Hepatocyte (in vitro differentiated cells): ENCODE results near the gene FRAS1. TPM values are rescaled to one million over a fixed set of nuclear protein-coding genes. Genes with fewer than 3 reads are reported as not detected.
"Not testable (repeated sequence)": the region's sequence is repeated elsewhere in the genome, so short reads cannot be mapped to it uniquely, and the experiment has no call there.

Source experiments
- DNase-seq: peaks from one replicate; pipeline ENCODE4 v3.0.0-alpha.2; 2016; ENCODE audit warnings: low spot score
- H2AFZ ChIP-seq: fragments of 200-600 bp; sonication (generic); 2 replicates; pipeline ENCODE4 v1.6.0; 2016; ENCODE audit warnings: antibody characterized with exemption, mild to moderate bottlenecking
- H3K27ac ChIP-seq: fragments of 200-600 bp; sonication (generic); 2 replicates; pipeline ENCODE4 v1.5.1; 2016; ENCODE audit warnings: mild to moderate bottlenecking
- H3K27me3 ChIP-seq: fragments of 200-600 bp; sonication (generic); 2 replicates; pipeline ENCODE4 v1.6.1; 2016
- H3K36me3 ChIP-seq: fragments of 200-600 bp; sonication (generic); replicated peaks from 2 replicates; pipeline ENCODE4 v1.5.1; 2016; ENCODE audit warnings: low read depth; ENCODE audit not compliant: insufficient read depth
- H3K4me1 ChIP-seq: fragments of 200-600 bp; sonication (generic); 2 replicates; pipeline ENCODE4 v1.5.1; 2016; ENCODE audit warnings: mild to moderate bottlenecking, moderate library complexity; ENCODE audit not compliant: insufficient read depth
- H3K4me2 ChIP-seq: fragments of 200-600 bp; sonication (generic); 2 replicates; pipeline ENCODE4 v1.6.0; 2016
- H3K4me3 ChIP-seq: fragments of 200-600 bp; sonication (generic); 2 replicates; pipeline ENCODE4 v1.5.1; 2016; ENCODE audit warnings: mild to moderate bottlenecking
- H3K79me2 ChIP-seq: fragments of 200-600 bp; sonication (generic); 2 replicates; pipeline ENCODE4 v1.6.0; 2017; ENCODE audit warnings: mild to moderate bottlenecking
- H3K9me2 ChIP-seq: fragments of 200-600 bp; sonication (generic); replicated peaks from 2 replicates; pipeline ENCODE4 v1.6.0; 2017; ENCODE audit warnings: mild to moderate bottlenecking; ENCODE audit not compliant: insufficient read depth
- H3K9me3 ChIP-seq: fragments of 200-600 bp; sonication (generic); 2 replicates; pipeline ENCODE4 v1.5.1; 2016; ENCODE audit warnings: low read depth, mild to moderate bottlenecking
- H4K20me1 ChIP-seq: fragments of 200-600 bp; sonication (generic); 2 replicates; pipeline ENCODE4 v1.6.0; 2016; ENCODE audit warnings: mild to moderate bottlenecking; ENCODE audit not compliant: insufficient read depth, poor library complexity, severe bottlenecking
- EZH2 ChIP-seq: fragments of 200-600 bp; sonication (generic); IDR thresholded peaks from 2 replicates; pipeline ENCODE4 v1.6.1; 2016; ENCODE audit warnings: antibody characterized with exemption, mild to moderate bottlenecking, borderline replicate concordance
- EZH2phosphoT487 ChIP-seq: fragments of 200-600 bp; sonication (generic); IDR thresholded peaks from one replicate; pipeline ENCODE4 v1.6.1; 2018; ENCODE audit warnings: antibody characterized with exemption, mild to moderate bottlenecking, low read depth, moderate library complexity; ENCODE audit not compliant: unreplicated experiment, severe bottlenecking
- WGBS: methylation state at CpG from one replicate; pipeline ENCODE4 v1.1.6; 2016; ENCODE audit warnings: low lambda C conversion rate; ENCODE audit errors: missing lambda C conversion rate; 5-methylcytosine and 5-hydroxymethylcytosine counted together
- polyA plus RNA-seq: library from polyadenylated mRNA; unstranded; fragments of >200 nt; fragmentation: Nextera tagmentation; extraction: Ambion mirVana; gene quantifications from 2 replicates; pipeline ENCODE4 v1.2.1, GENCODE V29; 2016
- total RNA-seq: library from RNA; depleted of rRNA; stranded (reverse); fragments of >200 nt; gene quantifications from 2 replicates; pipeline ENCODE4 v1.2.3, GENCODE V29; 2014
- TF ChIP-seq, protein P1 (sequence below): fragments of 200-600 bp; sonication (generic); IDR thresholded peaks from 2 replicates; pipeline ENCODE4 v1.5.1; 2016; ENCODE audit warnings: antibody characterized with exemption, mild to moderate bottlenecking; ENCODE audit not compliant: poor library complexity

FRAS1 gene
- total and polyA plus RNA-seq, 2 experiments from 2014 or later = 9.3 to 38.5 TPM

- Histone ChIP-seq H4K20me1 (no peaks in the 10 kb centered on the region), H3K27ac (peak overlapping the region; percentile 38), H3K27me3 (no peaks in the 10 kb centered on the region), H3K9me2 (no peaks in the 10 kb centered on the region), H3K4me3 (no peak overlapping the region), H3K9me3 (no peaks in the 10 kb centered on the region), H3K79me2 (peaks cover 20% of the 10 kb centered on the region), H3K4me2 (no peak overlapping the region), H3K4me1 (peaks cover 10% of the 10 kb centered on the region), H3K36me3 (no peaks in the 10 kb centered on the region), H2AFZ (no peak overlapping the region)
- WGBS = 74% methylated on average over 4 of the region's 4 CpGs
- DNase-seq = no peak
- TF ChIP-seq EZH2 (no peak), EZH2phosphoT487 (no peak)
- TF ChIP-seq, protein P1, sequence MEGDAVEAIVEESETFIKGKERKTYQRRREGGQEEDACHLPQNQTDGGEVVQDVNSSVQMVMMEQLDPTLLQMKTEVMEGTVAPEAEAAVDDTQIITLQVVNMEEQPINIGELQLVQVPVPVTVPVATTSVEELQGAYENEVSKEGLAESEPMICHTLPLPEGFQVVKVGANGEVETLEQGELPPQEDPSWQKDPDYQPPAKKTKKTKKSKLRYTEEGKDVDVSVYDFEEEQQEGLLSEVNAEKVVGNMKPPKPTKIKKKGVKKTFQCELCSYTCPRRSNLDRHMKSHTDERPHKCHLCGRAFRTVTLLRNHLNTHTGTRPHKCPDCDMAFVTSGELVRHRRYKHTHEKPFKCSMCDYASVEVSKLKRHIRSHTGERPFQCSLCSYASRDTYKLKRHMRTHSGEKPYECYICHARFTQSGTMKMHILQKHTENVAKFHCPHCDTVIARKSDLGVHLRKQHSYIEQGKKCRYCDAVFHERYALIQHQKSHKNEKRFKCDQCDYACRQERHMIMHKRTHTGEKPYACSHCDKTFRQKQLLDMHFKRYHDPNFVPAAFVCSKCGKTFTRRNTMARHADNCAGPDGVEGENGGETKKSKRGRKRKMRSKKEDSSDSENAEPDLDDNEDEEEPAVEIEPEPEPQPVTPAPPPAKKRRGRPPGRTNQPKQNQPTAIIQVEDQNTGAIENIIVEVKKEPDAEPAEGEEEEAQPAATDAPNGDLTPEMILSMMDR = no peak
Observed at GRCh38 chr4:78120144-78120880, 63.2 kb downstream of the FRAS1 start.

GRCh38 chr4:78121338-78121904, 64.3 kb downstream of the FRAS1 start:
- Histone ChIP-seq H3K27ac (peak overlapping the region; percentile 38), H3K9me2 (no peaks in the 10 kb centered on the region), H3K4me1 (peaks cover 14% of the 10 kb centered on the region), H3K9me3 (no peaks in the 10 kb centered on the region), H3K4me3 (no peak overlapping the region), H3K27me3 (no peaks in the 10 kb centered on the region), H3K4me2 (peak overlapping the region; percentile 2), H2AFZ (no peak overlapping the region), H4K20me1 (no peaks in the 10 kb centered on the region), H3K79me2 (peaks cover 27% of the 10 kb centered on the region), H3K36me3 (no peaks in the 10 kb centered on the region)
- TF ChIP-seq EZH2phosphoT487 = no peak
- TF ChIP-seq EZH2 = no peak
- TF ChIP-seq, protein P1 = no peak
- no peak for DNase-seq
- WGBS = 67% methylated on average over 4 of the region's 4 CpGs

GRCh38 chr4:78125834-78126331, 68.8 kb downstream of the FRAS1 start:
- H3K9me3 ChIP-seq, H3K4me3 ChIP-seq, H3K36me3 ChIP-seq, H4K20me1 ChIP-seq, DNase-seq, H3K27me3 ChIP-seq, H2AFZ ChIP-seq, H3K9me2 ChIP-seq, H3K27ac ChIP-seq: not testable (repeated sequence)
- peaks cover 46% of the 10 kb centered on the region for H3K79me2 ChIP-seq
- peaks cover 20% of the 10 kb centered on the region for H3K4me1 ChIP-seq
- peak overlapping the region; percentile 59 for H3K4me2 ChIP-seq
- 53% methylated on average over 6 of the region's 6 CpGs for WGBS

DNA sequence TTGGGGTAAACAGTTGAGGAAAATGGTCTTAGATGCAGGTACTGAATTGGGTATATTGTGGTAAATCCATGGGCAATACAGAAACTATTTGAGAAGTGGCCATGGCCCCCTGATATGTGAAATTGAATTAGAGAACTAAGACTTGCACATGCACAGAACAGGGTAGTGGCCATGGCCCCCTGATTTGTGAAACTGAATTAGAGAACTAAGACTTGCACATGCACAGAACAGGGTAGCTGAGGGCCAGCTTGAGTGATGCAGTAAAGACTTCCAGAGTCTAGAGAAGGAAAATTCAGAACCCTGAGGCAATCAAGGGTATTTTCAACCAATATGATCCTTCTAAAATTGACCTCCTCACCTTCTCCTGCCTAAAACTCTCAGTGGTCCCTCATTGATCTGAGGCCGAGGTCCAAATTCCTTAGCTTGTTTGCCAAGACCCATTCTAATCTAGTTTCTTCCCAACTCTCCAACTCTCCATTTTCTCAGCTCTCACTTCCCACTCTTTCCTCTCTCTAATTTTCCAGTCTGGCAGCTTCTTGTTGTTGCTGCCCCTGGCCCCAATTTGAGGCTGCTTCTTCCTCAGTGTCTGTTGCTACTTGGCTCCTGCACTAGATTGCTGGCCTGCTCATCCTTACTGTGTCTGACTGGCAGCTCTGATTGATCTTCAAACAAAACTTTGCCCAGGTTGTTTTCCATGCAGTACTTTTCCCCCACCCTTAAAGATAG, 72.4 kb downstream of the FRAS1 start:
- no peak for TF ChIP-seq EZH2phosphoT487
- TF ChIP-seq EZH2 = no peak
- TF ChIP-seq, protein P1 = no peak
- WGBS = 81% methylated on average over 1 of the region's 1 CpG
- no peaks in the 10 kb centered on the region for H3K9me2 ChIP-seq
- H3K9me3 ChIP-seq = no peaks in the 10 kb centered on the region
- H3K36me3 ChIP-seq = no peaks in the 10 kb centered on the region
- peaks cover 57% of the 10 kb centered on the region for H3K79me2 ChIP-seq
- H3K4me2 ChIP-seq = no peak overlapping the region
- no peak overlapping the region for H2AFZ ChIP-seq
- H3K4me3 ChIP-seq = no peak overlapping the region
- no peaks in the 10 kb centered on the region for H3K27me3 ChIP-seq
- no peak overlapping the region for H3K27ac ChIP-seq
- H3K4me1 ChIP-seq = peaks cover 19% of the 10 kb centered on the region
- DNase-seq = no peak
- H4K20me1 ChIP-seq = no peaks in the 10 kb centered on the region
